ENCODE results near the gene ECM2. TPM values are rescaled to one million over a fixed set of nuclear protein-coding genes. Genes with fewer than 3 reads are reported as not detected.

ECM2 gene
- total RNA-seq, 1 experiment from 2014 or later, result not detected

DNA sequence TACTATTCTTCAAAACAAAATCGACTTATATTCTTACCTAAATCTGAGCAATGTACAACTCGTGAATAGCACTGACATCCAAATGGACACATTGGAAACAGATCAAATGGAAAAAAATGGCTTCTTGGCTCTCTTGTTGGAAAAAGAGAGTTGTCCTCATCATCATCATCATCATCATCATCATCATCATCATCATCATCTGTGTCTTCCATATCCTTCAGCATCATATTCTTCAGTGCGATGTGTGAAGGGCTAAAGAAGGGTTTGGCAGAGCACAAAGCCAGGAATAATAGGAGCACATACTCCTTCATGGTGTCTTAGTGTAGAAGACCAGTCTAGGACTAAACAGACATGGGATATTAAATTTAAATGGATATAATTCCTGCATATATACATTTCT is 61.2 kb downstream of the ECM2 start:
- no peak overlapping the region for H3K23ac ChIP-seq (ENCODE audit: insufficient read length, low read depth, low read length)
- H4K91ac ChIP-seq (ENCODE audit: insufficient read length, low read depth, low read length), result no peak overlapping the region
- H3K9me3 ChIP-seq (ENCODE audit: control insufficient read depth, low read depth, low read length), result no peaks in the 10 kb centered on the region
- Mint-ChIP-seq H3K36me3 (ENCODE audit: insufficient read depth in 1 of 3, low read depth in 3 of 3) (no peaks in the 10 kb centered on the region), H3K27me3 (ENCODE audit: low read depth) (no peaks in the 10 kb centered on the region), H3K27ac (no peak overlapping the region), H3K9me3 (no peaks in the 10 kb centered on the region), H3K4me1 (no peaks in the 10 kb centered on the region; a peak in 1 of 4 replicates), H3K4me3 (no peak overlapping the region)
- no peak overlapping the region for H2AK5ac ChIP-seq (ENCODE audit: insufficient read length, low read length)
- H3K27ac ChIP-seq (ENCODE audit: insufficient read length, low read depth, low read length), result no peak overlapping the region
- H3K4me2 ChIP-seq (ENCODE audit: insufficient read depth, insufficient read length, low read length), result no peak overlapping the region
- H4K20me1 ChIP-seq (ENCODE audit: control insufficient read depth, insufficient read depth, insufficient read length), result no peaks in the 10 kb centered on the region
- WGBS (ENCODE audit: extremely low coverage, insufficient read length, low lambda C conversion rate), result 100% methylated on average over 1 of the region's 3 CpGs
- no peak overlapping the region for H3K18ac ChIP-seq (ENCODE audit: insufficient read length, low read depth, low read length)
- H2BK20ac ChIP-seq (ENCODE audit: low read depth, low read length, poor library complexity, severe bottlenecking), result no peak overlapping the region
- TF ChIP-seq, protein P1, sequence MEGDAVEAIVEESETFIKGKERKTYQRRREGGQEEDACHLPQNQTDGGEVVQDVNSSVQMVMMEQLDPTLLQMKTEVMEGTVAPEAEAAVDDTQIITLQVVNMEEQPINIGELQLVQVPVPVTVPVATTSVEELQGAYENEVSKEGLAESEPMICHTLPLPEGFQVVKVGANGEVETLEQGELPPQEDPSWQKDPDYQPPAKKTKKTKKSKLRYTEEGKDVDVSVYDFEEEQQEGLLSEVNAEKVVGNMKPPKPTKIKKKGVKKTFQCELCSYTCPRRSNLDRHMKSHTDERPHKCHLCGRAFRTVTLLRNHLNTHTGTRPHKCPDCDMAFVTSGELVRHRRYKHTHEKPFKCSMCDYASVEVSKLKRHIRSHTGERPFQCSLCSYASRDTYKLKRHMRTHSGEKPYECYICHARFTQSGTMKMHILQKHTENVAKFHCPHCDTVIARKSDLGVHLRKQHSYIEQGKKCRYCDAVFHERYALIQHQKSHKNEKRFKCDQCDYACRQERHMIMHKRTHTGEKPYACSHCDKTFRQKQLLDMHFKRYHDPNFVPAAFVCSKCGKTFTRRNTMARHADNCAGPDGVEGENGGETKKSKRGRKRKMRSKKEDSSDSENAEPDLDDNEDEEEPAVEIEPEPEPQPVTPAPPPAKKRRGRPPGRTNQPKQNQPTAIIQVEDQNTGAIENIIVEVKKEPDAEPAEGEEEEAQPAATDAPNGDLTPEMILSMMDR (conservative IDR thresholded peaks at IDR 0.05), result no peak
- no peaks in the 10 kb centered on the region for H3K27me3 ChIP-seq (ENCODE audit: insufficient read depth, low read length)
- no peaks in the 10 kb centered on the region for H3K79me1 ChIP-seq (ENCODE audit: insufficient read depth, low read depth, low read length, poor library complexity, severe bottlenecking)
- H3K4ac ChIP-seq (ENCODE audit: low read depth, low read length), result no peak overlapping the region
- H2AFZ ChIP-seq (ENCODE audit: low read length), result no peak overlapping the region
- no peak overlapping the region for H4K5ac ChIP-seq (ENCODE audit: insufficient read length, low read depth, low read length)
- no peaks in the 10 kb centered on the region for H3K23me2 ChIP-seq (ENCODE audit: insufficient read length, low read depth, low read length, poor library complexity, severe bottlenecking)
- H4K8ac ChIP-seq (replicated peaks; ENCODE audit: insufficient read length, low read depth, low read length), result no peak overlapping the region
- H2BK120ac ChIP-seq (ENCODE audit: low read depth, low read length, poor library complexity, severe bottlenecking), result no peak overlapping the region
- H3K4me1 ChIP-seq (ENCODE audit: insufficient read depth, low read length), result no peaks in the 10 kb centered on the region
- H3T11ph ChIP-seq (ENCODE audit: low read length), result no peak overlapping the region
- H2BK15ac ChIP-seq (ENCODE audit: low read depth, low read length), result no peak overlapping the region
- H3K9ac ChIP-seq (ENCODE audit: extremely low read depth, insufficient read length, low read length), result no peak overlapping the region
- no peaks in the 10 kb centered on the region for H3K79me2 ChIP-seq (ENCODE audit: insufficient read depth, low read length)
- H3K56ac ChIP-seq (ENCODE audit: insufficient read length, low read depth, low read length), result no peak overlapping the region
- no peak overlapping the region for H3K14ac ChIP-seq (ENCODE audit: insufficient read depth, low read length)
- H2BK12ac ChIP-seq (ENCODE audit: insufficient read length, low read depth, low read length), result no peak overlapping the region
- no peak overlapping the region for H2BK5ac ChIP-seq (ENCODE audit: insufficient read length, low read length)
- no peak for DNase-seq
